ENCODE results near the gene NTMT1. TPM values are rescaled to one million over a fixed set of nuclear protein-coding genes. Genes with fewer than 3 reads are reported as not detected.

The NTMT1 gene
- polyA plus RNA-seq, 4 donors = 42.5 to 64.3 (median 45.5) TPM

DNA sequence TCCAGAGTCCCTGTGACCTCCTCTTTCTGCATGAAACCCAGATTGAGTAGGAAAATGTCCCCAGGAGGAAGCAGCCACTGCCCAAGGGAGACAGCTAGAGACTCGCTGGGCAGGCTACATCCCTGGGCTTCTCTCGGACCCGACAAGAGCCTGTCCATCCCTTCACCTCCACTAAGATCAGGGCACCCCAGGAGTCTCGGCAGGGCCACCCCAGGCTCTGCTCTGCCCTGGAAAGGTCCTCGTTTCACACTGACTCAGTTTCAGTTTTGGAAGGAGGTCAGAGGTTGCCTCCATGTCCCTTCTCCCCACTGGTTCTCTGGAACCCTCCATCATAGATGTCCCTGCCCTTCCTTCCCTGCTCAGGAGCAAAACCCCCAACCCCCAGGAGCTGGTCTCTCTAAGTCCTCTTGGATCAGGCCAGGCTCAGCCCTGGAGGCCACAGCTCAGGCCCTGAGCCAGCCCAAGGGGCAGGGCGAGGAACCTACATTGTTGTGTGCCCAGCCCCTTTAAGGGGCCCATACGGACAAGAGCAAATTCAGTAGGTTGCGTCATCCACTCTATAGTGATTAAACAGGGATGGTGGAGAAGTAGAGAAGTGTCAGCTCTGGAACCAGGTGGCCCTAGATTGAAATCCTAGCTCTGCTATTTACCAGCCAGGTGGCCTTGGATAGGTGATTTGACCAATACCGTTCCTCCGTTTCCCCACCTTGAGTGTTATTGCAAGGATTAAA is 42.5 kb upstream of the NTMT1 start:
- H3K36me3 ChIP-seq (ENCODE audit: control insufficient read depth in 3 of 3, insufficient read depth in 2 of 3, low read depth in 1 of 3, low read length in 3 of 3) = no peaks in the 10 kb centered on the region
- peaks cover 0 to 17% (median 3%) of the 10 kb centered on the region in 3 donors for H3K4me1 ChIP-seq (ENCODE audit: control insufficient read depth in 3 of 3, insufficient read depth in 2 of 3, low read depth in 1 of 3, low read length in 2 of 3)
- H3K27me3 ChIP-seq (ENCODE audit: control insufficient read depth in 3 of 3, insufficient read depth in 3 of 3, low read length in 3 of 3) = no peaks in the 10 kb centered on the region
- peaks cover 0 to 5% of the 10 kb centered on the region in 2 donors for H3K9me3 ChIP-seq (ENCODE audit: control insufficient read depth in 2 of 2, insufficient read depth in 1 of 2, low read depth in 1 of 2, low read length in 1 of 2)
- no peak overlapping the region for H3K27ac ChIP-seq (ENCODE audit: low read depth in 1 of 3, low read length in 2 of 3)
- WGBS, 3 donors = 73 to 81% (median 79%) methylated on average over 10 of the region's 10 CpGs
- H3K4me3 ChIP-seq (ENCODE audit: low read depth in 1 of 3, low read length in 3 of 3) = no peak overlapping the region
- FAIRE-seq = no peak
- DNase-seq = peak in 1 of 2 donors; percentile 52

DNA sequence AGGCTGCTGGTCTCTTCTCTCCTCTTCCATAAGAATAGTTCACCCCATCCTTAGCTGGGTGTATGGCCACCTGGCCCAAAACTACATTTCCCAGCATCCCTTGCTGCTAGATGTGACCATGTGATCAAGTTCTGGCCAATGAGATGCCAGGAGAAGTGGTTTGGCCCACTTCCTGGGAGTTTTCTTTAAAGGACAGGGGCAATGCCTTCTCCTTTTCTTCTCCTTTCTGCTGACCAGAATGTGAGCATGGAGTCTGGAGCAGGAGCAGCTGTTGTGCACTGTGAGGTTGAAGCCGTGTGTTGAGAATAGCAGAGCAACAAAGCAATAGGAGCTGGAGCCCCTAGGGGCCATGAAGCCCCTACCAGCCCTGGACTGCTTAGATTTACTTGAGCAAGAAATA is 41.8 kb upstream of the NTMT1 start:
- peaks cover 0 to 5% of the 10 kb centered on the region in 2 donors for H3K9me3 ChIP-seq (ENCODE audit: control insufficient read depth in 2 of 2, insufficient read depth in 1 of 2, low read depth in 1 of 2, low read length in 1 of 2)
- H3K4me1 ChIP-seq (ENCODE audit: control insufficient read depth in 3 of 3, insufficient read depth in 2 of 3, low read depth in 1 of 3, low read length in 2 of 3) = peaks cover 0 to 17% (median 3%) of the 10 kb centered on the region in 3 donors
- no peaks in the 10 kb centered on the region for H3K36me3 ChIP-seq (ENCODE audit: control insufficient read depth in 3 of 3, insufficient read depth in 2 of 3, low read depth in 1 of 3, low read length in 3 of 3)
- DNase-seq = peak; percentile 82 to 83
- FAIRE-seq = no peak
- WGBS, 3 donors = 85 to 100% (median 94%) methylated on average over 1 of the region's 1 CpG
- peak overlapping the region in 1 of 3 donors; percentile 71 for H3K27ac ChIP-seq (ENCODE audit: low read depth in 1 of 3, low read length in 2 of 3)
- H3K27me3 ChIP-seq (ENCODE audit: control insufficient read depth in 3 of 3, insufficient read depth in 3 of 3, low read length in 3 of 3) = no peaks in the 10 kb centered on the region
- no peak overlapping the region for H3K4me3 ChIP-seq (ENCODE audit: low read depth in 1 of 3, low read length in 3 of 3)

- no peaks in the 10 kb centered on the region for H3K36me3 ChIP-seq (ENCODE audit: control insufficient read depth in 3 of 3, insufficient read depth in 2 of 3, low read depth in 1 of 3, low read length in 3 of 3)
- H3K27ac ChIP-seq (ENCODE audit: low read depth in 1 of 3, low read length in 2 of 3) = no peak overlapping the region
- H3K4me3 ChIP-seq (ENCODE audit: low read depth in 1 of 3, low read length in 3 of 3) = no peak overlapping the region
- no peaks in the 10 kb centered on the region for H3K27me3 ChIP-seq (ENCODE audit: control insufficient read depth in 3 of 3, insufficient read depth in 3 of 3, low read length in 3 of 3)
- DNase-seq (no peak), FAIRE-seq (no peak)
- peaks cover 0 to 8% (median 3%) of the 10 kb centered on the region in 3 donors for H3K4me1 ChIP-seq (ENCODE audit: control insufficient read depth in 3 of 3, insufficient read depth in 2 of 3, low read depth in 1 of 3, low read length in 2 of 3)
- 92 to 100% (median 94%) methylated on average over 1 of the region's 1 CpG for WGBS, 3 donors
- H3K9me3 ChIP-seq (ENCODE audit: control insufficient read depth in 2 of 2, insufficient read depth in 1 of 2, low read depth in 1 of 2, low read length in 1 of 2) = peaks cover 0 to 4% of the 10 kb centered on the region in 2 donors
These were observed 40.6 kb upstream of the NTMT1 start for GRCh38 chr9:129585352-129585751.

- FAIRE-seq = no peak
- Histone ChIP-seq H3K4me1 (ENCODE audit: control insufficient read depth in 3 of 3, insufficient read depth in 2 of 3, low read depth in 1 of 3, low read length in 2 of 3) (peaks cover 0 to 6% (median 3%) of the 10 kb centered on the region in 3 donors), H3K9me3 (ENCODE audit: control insufficient read depth in 2 of 2, insufficient read depth in 1 of 2, low read depth in 1 of 2, low read length in 1 of 2) (no peaks in the 10 kb centered on the region), H3K4me3 (ENCODE audit: low read depth in 1 of 3, low read length in 3 of 3) (no peak overlapping the region), H3K36me3 (ENCODE audit: control insufficient read depth in 3 of 3, insufficient read depth in 2 of 3, low read depth in 1 of 3, low read length in 3 of 3) (no peaks in the 10 kb centered on the region), H3K27ac (ENCODE audit: low read depth in 1 of 3, low read length in 2 of 3) (no peak overlapping the region), H3K27me3 (ENCODE audit: control insufficient read depth in 3 of 3, insufficient read depth in 3 of 3, low read length in 3 of 3) (no peaks in the 10 kb centered on the region)
- WGBS, 3 donors = 84 to 93% (median 87%) methylated on average over 1 of the region's 1 CpG
- DNase-seq = no peak
These were observed 39.7 kb upstream of the NTMT1 start for GRCh38 chr9:129586245-129586644.

DNA sequence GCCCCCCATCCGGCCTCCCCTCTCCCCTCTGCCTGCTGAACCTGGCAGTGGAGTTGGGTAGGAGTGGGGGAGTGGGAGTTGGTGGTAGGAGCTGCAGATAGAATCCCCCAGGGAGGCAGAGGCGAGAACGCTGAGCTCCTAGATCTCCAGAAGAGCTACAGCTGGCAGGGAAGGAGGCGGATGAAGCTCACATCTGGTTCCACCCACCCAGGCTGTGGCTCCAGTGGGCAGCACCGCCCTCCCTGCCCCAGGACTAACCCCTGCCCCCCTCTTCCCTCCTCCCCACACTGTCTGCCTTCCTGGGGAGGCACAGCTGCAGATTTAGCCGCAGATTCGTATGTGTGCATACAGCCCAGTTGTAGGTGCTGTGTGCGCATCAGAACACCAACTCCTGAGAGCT is 39.3 kb upstream of the NTMT1 start:
- Histone ChIP-seq H3K36me3 (ENCODE audit: control insufficient read depth in 3 of 3, insufficient read depth in 2 of 3, low read depth in 1 of 3, low read length in 3 of 3) (no peaks in the 10 kb centered on the region), H3K27ac (ENCODE audit: low read depth in 1 of 3, low read length in 2 of 3) (no peak overlapping the region), H3K4me3 (ENCODE audit: low read depth in 1 of 3, low read length in 3 of 3) (no peak overlapping the region), H3K27me3 (ENCODE audit: control insufficient read depth in 3 of 3, insufficient read depth in 3 of 3, low read length in 3 of 3) (no peaks in the 10 kb centered on the region), H3K9me3 (ENCODE audit: control insufficient read depth in 2 of 2, insufficient read depth in 1 of 2, low read depth in 1 of 2, low read length in 1 of 2) (no peaks in the 10 kb centered on the region), H3K4me1 (ENCODE audit: control insufficient read depth in 3 of 3, insufficient read depth in 2 of 3, low read depth in 1 of 3, low read length in 2 of 3) (peaks cover 0 to 6% (median 3%) of the 10 kb centered on the region in 3 donors)
- FAIRE-seq = no peak
- DNase-seq = no peak
- WGBS, 3 donors = 69 to 81% (median 79%) methylated on average over 3 to 8 of the region's 8 CpGs

GRCh38 chr9:129587487-129588262 is 38.3 kb upstream of the NTMT1 start:
- DNase-seq (no peak), FAIRE-seq (no peak)
- no peak overlapping the region for H3K4me3 ChIP-seq (ENCODE audit: low read depth in 1 of 3, low read length in 3 of 3)
- H3K27me3 ChIP-seq (ENCODE audit: control insufficient read depth in 3 of 3, insufficient read depth in 3 of 3, low read length in 3 of 3) = no peaks in the 10 kb centered on the region
- H3K4me1 ChIP-seq (ENCODE audit: control insufficient read depth in 3 of 3, insufficient read depth in 2 of 3, low read depth in 1 of 3, low read length in 2 of 3) = peaks cover 0 to 6% (median 3%) of the 10 kb centered on the region in 3 donors
- no peaks in the 10 kb centered on the region for H3K9me3 ChIP-seq (ENCODE audit: control insufficient read depth in 2 of 2, insufficient read depth in 1 of 2, low read depth in 1 of 2, low read length in 1 of 2)
- 82 to 89% (median 87%) methylated on average over 23 of the region's 23 CpGs for WGBS, 3 donors
- H3K36me3 ChIP-seq (ENCODE audit: control insufficient read depth in 3 of 3, insufficient read depth in 2 of 3, low read depth in 1 of 3, low read length in 3 of 3) = no peaks in the 10 kb centered on the region
- H3K27ac ChIP-seq (ENCODE audit: low read depth in 1 of 3, low read length in 2 of 3) = no peak overlapping the region

- no peaks in the 10 kb centered on the region for H3K4me1 ChIP-seq (ENCODE audit: control insufficient read depth in 3 of 3, insufficient read depth in 2 of 3, low read depth in 1 of 3, low read length in 2 of 3)
- no peaks in the 10 kb centered on the region for H3K36me3 ChIP-seq (ENCODE audit: control insufficient read depth in 3 of 3, insufficient read depth in 2 of 3, low read depth in 1 of 3, low read length in 3 of 3)
- DNase-seq = no peak
- H3K27ac ChIP-seq (ENCODE audit: low read depth in 1 of 3, low read length in 2 of 3) = no peak overlapping the region
- H3K27me3 ChIP-seq (ENCODE audit: control insufficient read depth in 3 of 3, insufficient read depth in 3 of 3, low read length in 3 of 3) = no peaks in the 10 kb centered on the region
- FAIRE-seq = no peak
- WGBS, 3 donors = 85 to 88% (median 86%) methylated on average over 6 of the region's 6 CpGs
- H3K4me3 ChIP-seq (ENCODE audit: low read depth in 1 of 3, low read length in 3 of 3) = no peak overlapping the region
- H3K9me3 ChIP-seq (ENCODE audit: control insufficient read depth in 2 of 2, insufficient read depth in 1 of 2, low read depth in 1 of 2, low read length in 1 of 2) = no peaks in the 10 kb centered on the region
These were observed 35.5 kb upstream of the NTMT1 start for GRCh38 chr9:129590466-129590865.

- no peak overlapping the region for H3K27ac ChIP-seq (ENCODE audit: low read depth in 1 of 3, low read length in 2 of 3)
- peaks cover 0 to 8% (median 0%) of the 10 kb centered on the region in 3 donors for H3K4me1 ChIP-seq (ENCODE audit: control insufficient read depth in 3 of 3, insufficient read depth in 2 of 3, low read depth in 1 of 3, low read length in 2 of 3)
- H3K27me3 ChIP-seq (ENCODE audit: control insufficient read depth in 3 of 3, insufficient read depth in 3 of 3, low read length in 3 of 3) = no peaks in the 10 kb centered on the region
- no peak for DNase-seq
- no peak for FAIRE-seq
- 79 to 85% (median 82%) methylated on average over 5 of the region's 5 CpGs for WGBS, 3 donors
- H3K9me3 ChIP-seq (ENCODE audit: control insufficient read depth in 2 of 2, insufficient read depth in 1 of 2, low read depth in 1 of 2, low read length in 1 of 2) = no peaks in the 10 kb centered on the region
- no peaks in the 10 kb centered on the region for H3K36me3 ChIP-seq (ENCODE audit: control insufficient read depth in 3 of 3, insufficient read depth in 2 of 3, low read depth in 1 of 3, low read length in 3 of 3)
- no peak overlapping the region for H3K4me3 ChIP-seq (ENCODE audit: low read depth in 1 of 3, low read length in 3 of 3)
These were observed 34.0 kb upstream of the NTMT1 start for GRCh38 chr9:129591916-129592315.

Data from small intestine (tissue), 7 donors.